ENCODE data around the gene WNT8A. TPM values are rescaled to one million over a fixed set of nuclear protein-coding genes. Genes with fewer than 3 reads are reported as not detected.

Gene WNT8A
- total and polyA plus RNA-seq, 2 of the 8 experiments (the other 6 are each of a cell fraction or from before 2014, with no cell fraction given): 0.06 TPM; not detected in 1

GRCh38 chr5:138103319-138103637 lies 19.4 kb downstream of the WNT8A start:
- H4K91ac ChIP-seq (replicated peaks; ENCODE audit: insufficient read length, low read length): no peak overlapping the region
- H3K4me2 ChIP-seq (ENCODE audit: insufficient read depth in 1 of 2, low read depth in 2 of 2, low read length in 2 of 2): peak overlapping the region; percentile 32 to 39; a peak in 3 of 4 replicates
- FAIRE-seq (no peak), DNase-seq (ENCODE audit: low read depth in 1 of 2, low spot score in 2 of 2) (no peak)
- H2AFZ ChIP-seq (ENCODE audit: low read length): no peak overlapping the region
- no peak overlapping the region for H4K8ac ChIP-seq (ENCODE audit: extremely low read depth, insufficient read depth, low read length)
- no peak overlapping the region for H2AK5ac ChIP-seq (ENCODE audit: low read depth, low read length)
- H2BK12ac ChIP-seq (ENCODE audit: low read depth, low read length): no peak overlapping the region
- H3K79me1 ChIP-seq (ENCODE audit: low read depth, low read length): no peaks in the 10 kb centered on the region
- no peaks in the 10 kb centered on the region for H4K20me1 ChIP-seq (replicated peaks in 1 of 2; ENCODE audit: control insufficient read depth in 1 of 2, insufficient read depth in 2 of 2, low read length in 2 of 2)
- no peak overlapping the region for H3K56ac ChIP-seq (replicated peaks; ENCODE audit: insufficient read length, low read depth, low read length)
- H3K4me1 ChIP-seq (replicated peaks in 1 of 4; ENCODE audit: control insufficient read depth in 3 of 4, insufficient read depth in 4 of 4, low read length in 3 of 4): peaks cover 0 to 9% (median 3%) of the 10 kb centered on the region in 4 experiments; a peak in 3 of 7 replicates
- H3K36me3 ChIP-seq (ENCODE audit: control insufficient read depth in 2 of 4, insufficient read depth in 4 of 4, low read length in 3 of 4): no peaks in the 10 kb centered on the region
- no peak overlapping the region for H2BK20ac ChIP-seq (ENCODE audit: low read length)
- POLR2A ChIA-PET (ENCODE audit: partially characterized antibody): interaction anchor here (1.0 kb wide), 1 partner anchor 9 kb away, joined by 4 read pairs; no protein-coding TSS in a partner anchor
- no peak overlapping the region for H3K9ac ChIP-seq (replicated peaks in 1 of 4; ENCODE audit: extremely low read depth in 1 of 4, low read depth in 3 of 4, low read length in 3 of 4)
- H2BK120ac ChIP-seq (replicated peaks; ENCODE audit: low read depth, low read length): no peak overlapping the region
- H2BK15ac ChIP-seq (ENCODE audit: low read length): no peak overlapping the region
- no peaks in the 10 kb centered on the region for H3K23me2 ChIP-seq (ENCODE audit: low read depth, low read length)
- no peak overlapping the region for H3K14ac ChIP-seq (ENCODE audit: insufficient read length)
- H3K4me3 ChIP-seq (ENCODE audit: extremely low read depth in 1 of 4, insufficient read depth in 2 of 4, low read depth in 3 of 4, low read length in 4 of 4): peak overlapping the region in 2 of 4 experiments; percentile 5 to 11; a peak in 3 of 8 replicates
- no peak overlapping the region for H3K4ac ChIP-seq (replicated peaks; ENCODE audit: insufficient read length, low read depth, low read length)
- H2BK5ac ChIP-seq (ENCODE audit: low read depth, low read length): no peak overlapping the region
- H3K79me2 ChIP-seq (ENCODE audit: control insufficient read depth in 1 of 2, insufficient read depth in 2 of 2, low read length in 2 of 2): no peaks in the 10 kb centered on the region
- TF ChIP-seq CEBPB (IDR thresholded peaks at IDR 0.05; ENCODE audit: low read depth, low read length): 0 out of 2 replicates have a peak, but pooled peaks have one; percentile 0
- no peak for TF ChIP-seq CHD1 (IDR thresholded peaks at IDR 0.05; ENCODE audit: low read depth, low read length)
- no peak for TF ChIP-seq KDM5A (IDR thresholded peaks at IDR 0.05; ENCODE audit: low read length)
- TF ChIP-seq SAP30 (IDR thresholded peaks at IDR 0.05; ENCODE audit: insufficient read depth, insufficient replicate concordance, low read length): no peak
- no peak for TF ChIP-seq GABPA (IDR thresholded peaks at IDR 0.05; ENCODE audit: borderline replicate concordance, insufficient read depth, low read length)
- no peak for TF ChIP-seq SP2 (IDR thresholded peaks at IDR 0.05; ENCODE audit: low read length)
- no peak for TF ChIP-seq JUN (IDR thresholded peaks at IDR 0.05; ENCODE audit: low read depth, low read length)
- H3K18ac ChIP-seq (ENCODE audit: extremely low read depth, low read length): no peak overlapping the region
- no peak overlapping the region for H4K5ac ChIP-seq (ENCODE audit: insufficient read length, low read depth, low read length)
- no peak overlapping the region for H3K27ac ChIP-seq (ENCODE audit: low read depth, low read length)
- 9% methylated on average over 3 of the region's 3 CpGs; no CpG with 5 or more reads in 1 of the 2 experiments for WGBS, 2 experiments (ENCODE audit: extremely low coverage in 1 of 2, insufficient coverage in 1 of 2, insufficient read length in 1 of 2, insufficient replicate concordance in 2 of 2, low coverage in 1 of 2, low lambda C conversion rate in 2 of 2, missing lambda C conversion rate in 1 of 2)
- H3K9me3 ChIP-seq (ENCODE audit: insufficient read depth in 2 of 2, low read depth in 1 of 2, low read length in 1 of 2): no peaks in the 10 kb centered on the region
- CTCF ChIA-PET (ENCODE audit: partially characterized antibody): interaction anchor here (1.1 to 3.7 kb wide), 6 partner anchors 13 to 67 kb away, joined by 7 to 23 read pairs (median 9); partner anchors contain the start of gene WNT8A
- H3K23ac ChIP-seq (ENCODE audit: insufficient read length): no peak overlapping the region
- peaks cover 1 to 17% (median 3%) of the 10 kb centered on the region in 4 experiments for H3K27me3 ChIP-seq (replicated peaks in 1 of 4; ENCODE audit: control insufficient read depth in 3 of 4, extremely low read depth in 1 of 4, insufficient read depth in 3 of 4, low read length in 3 of 4)
